Hematopoietic multipotent progenitor cell treated with erythropoietin and hydrocortisone succinate and interleukin-3 and kit ligand, for 15 days (in vitro differentiated cells): ENCODE measurements around the gene SNAP29.
"Not testable (repeated sequence)": the region's sequence is repeated elsewhere in the genome, so short reads cannot be mapped to it uniquely, and the experiment has no call there.

Source experiments
- DNase-seq: peaks from one replicate; pipeline ENCODE4 v3.0.0-alpha.2; 2015; ENCODE audit warnings: low spot score

Gene SNAP29

GRCh38 chr22:20834725-20835124 is 24.1 kb upstream of the SNAP29 start:
- DNase-seq = no peak

- no peak for DNase-seq
These were observed 21.6 kb upstream of the SNAP29 start for GRCh38 chr22:20836987-20837823.

GRCh38 chr22:20839354-20839753 is 19.5 kb upstream of the SNAP29 start:
- DNase-seq = not testable (repeated sequence)

- no peak for DNase-seq
These were observed 18.8 kb upstream of the SNAP29 start for GRCh38 chr22:20839837-20840645.

GRCh38 chr22:20840646-20841371 is 18.0 kb upstream of the SNAP29 start:
- DNase-seq = no peak

- DNase-seq = no peak
These were observed 15.3 kb upstream of the SNAP29 start for GRCh38 chr22:20843501-20843900.

GRCh38 chr22:20844055-20845037 is 14.5 kb upstream of the SNAP29 start:
- DNase-seq = no peak

GRCh38 chr22:20847318-20847822 is 11.4 kb upstream of the SNAP29 start:
- no peak for DNase-seq

GRCh38 chr22:20852076-20852475 is 6.7 kb upstream of the SNAP29 start:
- DNase-seq = peak; percentile 49

- DNase-seq = no peak
These were observed 6.3 kb upstream of the SNAP29 start for GRCh38 chr22:20852503-20852902.

- no peak for DNase-seq
These were observed 5.6 kb upstream of the SNAP29 start for GRCh38 chr22:20853236-20853660.

- DNase-seq = peak; percentile 22
These were observed 1.6 kb upstream of the SNAP29 start for GRCh38 chr22:20857247-20857643.

- no peak for DNase-seq
These were observed 781 bp upstream of the SNAP29 start for GRCh38 chr22:20857838-20858614.

GRCh38 chr22:20859615-20860014 is 808 bp downstream of the SNAP29 start:
- no peak for DNase-seq

GRCh38 chr22:20862540-20862939 is 3.7 kb downstream of the SNAP29 start:
- DNase-seq = no peak

- DNase-seq = no peak
These were observed 4.6 kb downstream of the SNAP29 start for GRCh38 chr22:20863366-20863765.

GRCh38 chr22:20864186-20864908 is 5.5 kb downstream of the SNAP29 start:
- no peak for DNase-seq

GRCh38 chr22:20865331-20865730 is 6.5 kb downstream of the SNAP29 start:
- no peak for DNase-seq

- DNase-seq = no peak
These were observed 7.2 kb downstream of the SNAP29 start for GRCh38 chr22:20865875-20866445.
